LNCAP (cell line): Measurements from ENCODE around the gene TMEM120B.

ENCODE experiments used
- CTCF ChIP-seq: fragments of 450-650 bp; IDR thresholded peaks from 2 replicates; pipeline ENCODE4 v1.5.1; 2017; ENCODE audit warnings: mild to moderate bottlenecking

The TMEM120B gene

GRCh38 chr12:121830588-121831265 lies 118.2 kb downstream of the TMEM120B start:
- no peak for TF ChIP-seq CTCF
